Measurements from ENCODE around the gene TSPAN16.
"Not testable (repeated sequence)": the region's sequence is repeated elsewhere in the genome, so short reads cannot be mapped to it uniquely, and the experiment has no call there.

TSPAN16 gene

GRCh38 chr19:11320278-11320995 lies 24.5 kb downstream of the TSPAN16 start:
- DNase-seq = not testable (repeated sequence)

- no peak for DNase-seq
Measured at GRCh38 chr19:11321191-11322126, 25.5 kb downstream of the TSPAN16 start.

- no peak for DNase-seq
Measured at GRCh38 chr19:11322269-11323024, 26.5 kb downstream of the TSPAN16 start.

DNA sequence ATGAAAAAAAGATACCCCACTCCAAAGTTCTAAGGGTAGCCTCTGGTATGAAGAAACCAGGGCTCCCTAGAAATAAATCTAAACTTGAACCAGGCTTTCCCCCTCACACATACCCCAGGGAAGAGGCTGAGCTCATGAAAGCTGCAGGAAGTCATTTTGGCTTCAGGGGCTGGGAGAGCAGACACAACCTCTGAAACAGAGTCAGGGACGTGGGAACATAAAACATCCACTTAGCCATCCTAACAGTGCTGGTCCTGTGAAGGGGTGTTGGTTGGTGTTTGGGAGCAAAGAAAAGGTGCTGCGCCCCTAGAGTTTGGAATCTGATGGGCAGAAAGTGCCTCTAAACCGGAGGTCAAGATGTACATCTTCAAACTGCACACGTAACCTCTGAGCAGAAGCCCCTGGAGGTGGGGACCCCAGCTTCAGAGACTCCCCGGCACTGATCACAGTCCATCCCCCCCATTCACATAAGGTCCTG lies 27.7 kb downstream of the TSPAN16 start:
- DNase-seq = no peak

GRCh38 chr19:11324079-11324661 lies 28.2 kb downstream of the TSPAN16 start:
- peak; percentile 59 for DNase-seq

DNA sequence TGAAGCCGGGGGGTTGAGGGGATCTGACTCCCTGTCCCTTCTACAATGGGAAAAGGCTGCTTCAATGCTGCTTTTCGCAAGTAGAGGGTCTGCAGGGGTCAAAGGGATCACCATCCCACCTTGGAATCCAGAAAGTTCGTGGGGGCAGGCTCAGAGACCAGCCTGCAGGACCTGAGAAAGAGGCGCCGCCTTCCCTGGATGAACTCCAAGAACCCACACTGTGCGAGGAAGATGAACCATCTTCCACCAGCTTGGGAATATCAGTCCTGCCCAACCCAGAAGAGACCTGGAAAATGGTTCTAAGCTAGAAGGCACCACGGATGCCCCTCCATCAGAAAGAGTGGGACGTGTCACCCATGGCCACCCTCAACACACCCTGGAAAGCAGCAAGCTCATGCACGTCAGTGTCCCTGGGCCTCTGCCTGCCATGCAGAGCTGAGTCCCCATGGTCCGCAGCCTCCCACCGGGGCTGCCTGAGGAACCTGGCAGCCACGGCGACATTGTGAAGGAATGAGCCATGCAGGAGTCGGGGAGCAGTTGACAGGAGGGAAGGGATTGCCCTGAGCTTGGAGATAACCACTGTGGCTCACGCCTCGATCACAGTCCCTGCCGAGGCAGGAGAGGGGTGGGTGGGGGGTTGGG lies 28.9 kb downstream of the TSPAN16 start:
- no peak for DNase-seq

DNA sequence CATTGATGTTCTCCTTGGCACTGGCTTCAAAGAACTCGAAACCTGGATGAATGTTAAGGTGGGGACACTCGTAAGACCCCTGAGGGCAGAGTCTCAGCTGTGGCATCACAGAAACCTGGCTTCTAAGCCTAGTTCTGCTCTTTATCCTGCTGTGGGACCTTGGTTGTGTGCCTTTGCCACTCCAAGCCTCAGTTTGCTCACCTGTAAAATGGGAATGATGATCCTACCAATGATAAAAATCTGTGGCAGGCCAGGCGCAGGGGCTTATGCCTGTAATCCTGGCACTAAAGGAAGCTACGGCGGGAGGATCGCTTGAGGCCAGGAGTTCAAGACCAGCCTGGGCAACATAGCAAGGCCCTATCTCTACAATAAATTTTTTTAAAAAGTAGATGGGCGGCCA lies 29.6 kb downstream of the TSPAN16 start:
- no peak for DNase-seq

GRCh38 chr19:11330127-11330526 lies 34.2 kb downstream of the TSPAN16 start:
- DNase-seq = no peak

- no peak for DNase-seq
Measured at GRCh38 chr19:11331502-11331901, 35.5 kb downstream of the TSPAN16 start.

- no peak for DNase-seq
Measured at GRCh38 chr19:11332822-11333221, 36.9 kb downstream of the TSPAN16 start.

GRCh38 chr19:11333838-11334237 lies 37.9 kb downstream of the TSPAN16 start:
- DNase-seq = not testable (repeated sequence)

DNA sequence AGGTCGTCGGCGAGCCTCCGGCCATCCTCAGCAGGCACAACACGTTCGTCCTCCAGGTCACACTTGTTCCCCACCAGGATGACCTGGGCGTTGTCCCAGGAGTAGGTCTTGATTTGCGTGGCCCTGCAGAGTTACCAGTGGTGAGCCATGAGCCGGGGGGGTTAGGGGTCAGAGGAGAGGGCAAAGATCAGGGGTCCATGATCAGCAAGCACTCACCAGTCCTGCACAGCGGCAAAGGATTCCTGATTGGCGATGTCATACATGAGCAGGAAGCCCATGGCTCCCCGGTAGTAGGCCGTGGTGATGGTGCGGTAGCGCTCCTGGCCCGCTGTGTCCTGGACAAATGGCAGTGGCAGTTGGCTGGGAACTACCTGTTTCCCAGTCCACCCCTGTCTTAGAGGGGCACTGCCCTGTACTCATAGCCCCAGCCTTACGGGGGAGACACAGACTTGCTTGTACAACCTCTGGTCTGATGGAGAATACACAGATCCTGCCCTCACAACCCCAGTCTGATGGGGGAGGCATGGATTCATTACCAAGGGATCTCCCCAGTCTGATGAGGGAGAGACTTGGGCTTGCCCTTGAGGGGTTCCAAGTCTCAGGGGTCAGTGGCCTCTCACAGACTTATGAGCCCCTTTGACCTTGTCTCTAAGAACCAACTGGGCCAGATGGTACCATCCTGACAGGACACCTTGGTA lies 39.6 kb downstream of the TSPAN16 start:
- DNase-seq = no peak

DNA sequence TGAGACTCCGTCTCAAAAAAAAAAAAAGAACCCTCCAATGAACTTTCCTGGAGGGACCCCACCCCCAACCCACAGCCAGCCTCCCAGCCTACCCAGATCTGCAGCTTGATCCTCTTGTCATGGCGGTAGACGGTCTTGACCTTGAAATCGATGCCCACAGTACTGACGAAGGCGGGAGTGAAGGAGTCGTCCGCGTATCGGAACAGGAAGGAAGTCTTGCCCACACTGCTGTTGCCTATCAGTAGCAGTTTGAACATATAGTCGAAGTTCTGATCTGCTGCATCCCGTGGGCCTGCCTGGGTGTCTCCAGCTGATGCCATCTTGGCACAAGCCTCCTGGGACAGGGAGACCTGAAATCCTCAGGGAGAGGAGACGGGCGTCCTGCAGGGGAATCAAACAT lies 41.1 kb downstream of the TSPAN16 start:
- DNase-seq = no peak

DNA sequence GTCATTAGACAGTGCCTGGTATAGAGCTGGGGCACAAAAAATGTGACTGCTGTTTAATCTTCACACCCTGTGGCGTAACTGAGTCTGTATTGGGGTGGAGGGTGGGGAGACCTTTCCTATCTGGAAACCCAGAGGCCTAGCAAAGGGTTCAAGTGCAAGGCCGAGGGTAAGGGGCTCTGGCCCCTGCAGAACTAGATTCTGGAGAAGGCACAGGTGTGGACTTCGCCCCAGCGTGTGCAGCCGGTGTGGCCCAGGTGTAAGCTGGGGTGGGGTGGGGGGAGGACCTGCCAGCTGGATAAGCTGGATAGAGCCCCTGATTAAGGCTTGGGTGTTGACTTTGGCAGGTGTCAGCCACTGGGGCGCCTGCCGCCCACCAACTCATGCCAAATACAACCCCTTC lies 42.2 kb downstream of the TSPAN16 start:
- no peak for DNase-seq

GRCh38 chr19:11338569-11339253 lies 42.8 kb downstream of the TSPAN16 start:
- DNase-seq = peak; percentile 49

DNA sequence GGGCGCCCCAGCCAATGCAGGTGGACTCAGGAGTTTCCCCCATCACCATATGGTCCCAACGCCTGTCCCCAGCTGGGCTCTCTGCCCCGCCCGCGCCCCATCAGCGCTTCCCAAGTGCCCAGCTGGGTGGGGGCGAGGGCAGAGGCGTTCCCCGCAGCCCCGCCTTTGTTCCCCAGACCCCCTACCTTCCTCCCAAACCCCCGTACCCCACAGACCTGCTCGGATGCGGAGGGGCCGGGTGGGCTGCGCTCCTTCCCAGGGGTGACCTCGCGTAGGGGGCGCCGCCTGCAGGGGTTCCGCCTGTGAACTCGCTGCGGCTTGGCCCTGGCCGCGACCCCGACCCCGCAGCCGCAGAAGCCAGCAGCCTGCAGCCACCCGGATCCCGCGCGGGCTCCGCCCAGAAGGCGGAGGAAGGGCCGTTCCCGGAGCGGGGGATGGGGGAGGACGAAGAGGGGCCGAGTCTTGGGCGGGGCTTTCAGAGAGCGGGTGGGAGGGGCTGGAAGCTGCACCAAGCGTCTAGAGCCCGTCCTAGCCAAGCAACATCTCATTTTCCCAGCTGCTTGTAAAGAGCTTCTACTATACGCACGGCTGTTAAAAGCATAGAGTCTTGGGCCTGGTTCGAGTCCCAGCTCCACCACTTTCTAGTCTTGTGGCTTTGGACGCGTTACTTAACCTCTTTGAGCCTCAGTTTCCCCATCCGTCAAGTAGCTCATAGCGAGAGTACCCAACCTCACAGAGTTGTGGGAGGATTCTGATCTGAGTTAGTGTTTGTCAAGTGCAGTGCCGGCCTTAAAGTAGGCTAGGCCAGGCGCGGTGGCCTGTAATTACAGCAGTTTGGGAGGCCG lies 43.5 kb downstream of the TSPAN16 start, which contains the start of gene RAB3D:
Gene RAB3D, minus strand, starts transcription at position 404 of the 845 bp plus-strand sequence. CDS start 2,258 bp downstream, outside the sequence.
- DNase-seq = peak; percentile 65

DNA sequence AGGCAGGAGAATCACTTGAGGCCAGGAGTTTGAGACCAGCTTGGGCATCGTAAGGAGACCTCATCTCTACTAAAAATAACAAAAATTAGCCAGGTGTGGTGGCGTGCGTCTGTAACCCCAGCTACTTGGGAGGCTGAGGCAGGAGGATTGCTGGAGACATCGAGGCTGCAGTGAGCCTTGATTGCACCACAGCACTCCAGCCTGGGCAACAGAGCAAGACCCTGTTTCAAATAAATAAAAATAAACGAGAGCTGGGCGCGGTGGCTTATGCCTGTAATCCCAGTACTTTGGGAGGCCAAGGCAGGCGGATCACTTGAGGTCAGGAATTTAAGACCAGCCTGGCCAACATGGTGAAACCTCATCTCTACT lies 44.1 kb downstream of the TSPAN16 start:
- DNase-seq = not testable (repeated sequence)

- DNase-seq = no peak
Measured at GRCh38 chr19:11342429-11342828, 46.5 kb downstream of the TSPAN16 start.

DNA sequence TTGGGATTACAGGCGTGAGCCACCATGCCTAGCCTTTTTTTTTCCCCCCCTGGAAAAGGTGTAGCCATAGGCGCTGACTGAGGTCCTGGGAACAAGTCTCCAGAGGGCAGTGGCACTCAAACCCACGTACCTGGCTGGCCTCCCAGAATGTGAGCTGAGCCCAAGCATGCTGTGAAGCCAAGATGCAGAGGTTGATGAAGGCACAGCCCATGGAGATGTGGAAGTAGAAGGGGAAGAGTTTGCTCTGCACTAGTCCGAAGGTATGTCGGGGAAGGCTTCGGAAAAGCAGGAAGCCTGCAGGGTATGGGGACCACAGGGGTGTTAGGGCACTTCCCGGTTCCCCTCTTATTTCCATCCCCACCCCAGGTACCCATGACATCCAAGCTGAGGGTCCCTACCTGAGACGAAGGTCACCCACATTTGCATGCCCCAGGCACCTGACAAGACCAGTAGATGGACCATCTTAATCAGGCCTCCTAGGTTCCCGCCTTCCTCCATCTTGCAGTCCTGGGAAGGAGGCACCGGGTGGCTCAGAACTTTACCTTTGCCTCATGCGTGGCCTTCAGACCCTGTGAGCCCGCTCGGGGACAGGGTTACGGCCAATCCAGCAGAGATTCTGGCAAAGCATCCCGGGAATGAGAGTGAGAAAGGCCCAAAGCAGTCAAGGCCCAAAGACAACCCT lies 49.3 kb downstream of the TSPAN16 start:
- DNase-seq = no peak
